Left ventricle myocardium superior (tissue), 1 donor: ENCODE measurements around the gene ETV6. TPM values are rescaled to one million over a fixed set of nuclear protein-coding genes. Genes with fewer than 3 reads are reported as not detected.
A peak's percentile ranks its signal among the peaks of the same experiment; 100 is the strongest.

Source experiments
- ATAC-seq: fragments of 200-7000 bp; cut with Tn5 transposase; one replicate; pipeline ENCODE4 v1.9.1; 2020; ENCODE audit warnings: mild to moderate bottlenecking, moderate library complexity
- DNase-seq: peaks from one replicate; pipeline ENCODE4 v3.0.0-alpha.2; 2020
- intact Hi-C: fragments of 100-400 bp; cut with micrococcal nuclease; formaldehyde crosslinking; loops from one replicate; pipeline ENCODE4 v1.11.0; 2022
- total RNA-seq: library from RNA; stranded (reverse); fragmentation: NEBNext Ultra II Directional; extraction: Animal tissue kit (Norgen Biotek cat#: 25700); gene quantifications from one replicate; pipeline ENCODE4 v1.2.1, GENCODE V29; 2021
- donor health status: DM: no; HTN: yes; CAD: no; lungs with severe emphysema.

The ETV6 gene
- total RNA-seq, 1 donor from 2014 or later = 14.7 TPM

DNA sequence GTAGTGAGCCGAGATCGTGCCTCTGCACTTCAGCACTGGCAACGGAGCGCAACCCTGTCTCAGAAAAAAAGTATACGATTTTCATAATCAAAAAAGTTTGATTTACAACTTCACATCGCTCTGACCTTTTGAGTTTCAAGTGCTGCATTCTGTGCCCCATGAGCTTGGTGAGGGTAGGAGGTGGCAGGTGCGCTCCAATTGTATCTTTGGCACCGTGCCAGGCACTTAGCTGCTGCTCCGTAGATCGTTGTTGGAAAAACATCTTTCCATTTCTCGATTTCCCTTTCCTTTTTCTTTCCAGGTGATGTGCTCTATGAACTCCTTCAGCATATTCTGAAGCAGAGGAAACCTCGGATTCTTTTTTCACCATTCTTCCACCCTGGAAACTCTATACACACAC is 203.7 kb downstream of the ETV6 start:
- DNase-seq = no peak
- intact Hi-C loops = no loop called here
- no peak for ATAC-seq

- ATAC-seq (no peak), DNase-seq (no peak)
- intact Hi-C loops = no loop called here
Measured at GRCh38 chr12:11854011-11854499, 204.6 kb downstream of the ETV6 start.

GRCh38 chr12:11855983-11856374 is 206.5 kb downstream of the ETV6 start:
- ATAC-seq (peak; percentile 51), DNase-seq (no peak)
- intact Hi-C loops = no loop called here

DNA sequence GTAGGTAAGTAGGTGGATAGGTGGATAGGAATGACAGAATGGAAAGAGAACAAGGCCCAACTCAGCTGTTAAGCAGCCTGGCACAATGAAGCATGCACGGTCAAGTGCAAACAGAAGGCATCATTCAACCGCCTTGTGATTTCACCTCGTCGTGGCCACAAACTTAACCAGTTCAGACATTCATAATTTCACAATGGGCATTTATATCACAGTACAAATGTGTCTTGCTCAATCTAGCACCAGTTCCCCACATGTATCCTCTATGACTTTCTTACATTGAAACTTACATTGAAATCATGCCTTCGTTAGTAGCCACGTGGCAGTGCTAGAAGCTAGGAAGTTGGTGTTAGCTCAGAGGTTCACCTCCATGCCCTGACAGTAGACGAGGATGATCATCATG is 207.5 kb downstream of the ETV6 start:
- ATAC-seq = no peak
- intact Hi-C loops = no loop called here
- DNase-seq = no peak

DNA sequence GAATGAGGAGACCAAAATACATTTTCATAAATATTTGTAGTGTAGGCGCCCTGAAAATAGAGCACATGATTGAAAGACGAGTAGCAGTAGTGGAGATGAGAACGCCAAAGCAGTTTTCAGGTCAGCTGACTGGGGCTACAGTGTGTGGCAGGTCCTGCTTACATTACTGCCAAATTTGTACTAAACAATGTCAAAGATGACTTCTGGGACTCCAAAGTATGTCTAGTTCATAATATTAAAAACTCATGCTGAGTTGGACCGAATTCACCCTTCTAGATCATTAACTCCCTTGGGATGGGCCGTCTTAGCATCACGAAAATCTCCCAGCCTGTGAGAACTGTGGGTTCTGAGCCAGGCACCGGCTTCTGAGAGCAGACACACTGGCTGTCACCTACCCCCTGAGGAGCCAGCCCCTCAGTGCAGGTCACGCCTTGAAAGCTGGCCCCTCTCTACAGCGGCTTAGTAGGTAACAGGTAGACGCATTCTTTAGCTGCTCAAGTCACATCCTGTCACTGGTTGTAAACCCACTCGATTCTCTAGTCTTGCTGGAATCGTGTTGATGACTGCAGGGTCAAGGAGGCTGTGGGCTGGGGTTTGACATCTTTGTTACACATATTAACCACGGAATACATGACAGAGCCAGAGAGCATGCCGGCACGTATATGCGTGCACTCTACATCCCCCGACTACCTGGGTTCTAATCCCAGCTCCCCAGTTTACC is 210.4 kb downstream of the ETV6 start:
- peak; percentile 12 for ATAC-seq
- no peak for DNase-seq
- intact Hi-C loops = no loop called here

- ATAC-seq (peak; percentile 52), DNase-seq (peak; percentile 42)
- intact Hi-C loops = no loop called here
Measured at GRCh38 chr12:11861155-11861863, 211.8 kb downstream of the ETV6 start.

- intact Hi-C loops = no loop called here
- ATAC-seq (peak; percentile 46), DNase-seq (no peak)
Measured at GRCh38 chr12:11861864-11862600, 212.6 kb downstream of the ETV6 start.

- DNase-seq = no peak
- intact Hi-C loops = no loop called here
Measured at GRCh38 chr12:11862798-11863197, 213.3 kb downstream of the ETV6 start.

DNA sequence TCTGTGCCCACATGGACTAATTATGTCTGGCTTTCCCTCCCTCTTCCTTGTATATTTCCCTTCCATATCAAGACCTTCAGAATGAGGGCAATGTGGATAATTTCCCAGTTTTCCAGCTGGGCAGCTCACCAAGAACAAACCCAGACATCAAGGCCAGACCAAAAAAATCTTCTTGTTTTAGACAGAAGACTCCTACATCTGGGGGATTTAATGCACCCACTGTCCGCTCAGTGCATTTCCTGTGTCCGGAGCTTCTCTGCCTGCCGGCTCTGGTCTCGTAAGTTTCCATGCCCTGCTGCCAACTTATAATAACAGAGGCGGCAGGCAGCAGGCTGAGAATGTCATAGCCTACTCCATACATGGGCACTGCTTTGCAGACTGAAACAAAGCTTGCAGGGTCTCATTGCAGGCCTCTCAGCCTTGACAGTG is 214.0 kb downstream of the ETV6 start:
- intact Hi-C loops = no loop called here
- peak; percentile 59 for DNase-seq
- peak; percentile 88 for ATAC-seq

More at GRCh38 chr12:11862798-11863197, 213.3 kb downstream of the ETV6 start:
- peak; percentile 73 for ATAC-seq

GRCh38 chr12:11863988-11864387 is 214.5 kb downstream of the ETV6 start:
- intact Hi-C loops = no loop called here
- DNase-seq = no peak

GRCh38 chr12:11865824-11866223 is 216.3 kb downstream of the ETV6 start:
- ATAC-seq = no peak
- intact Hi-C loops = no loop called here
- DNase-seq = no peak

More at GRCh38 chr12:11863988-11864387, 214.5 kb downstream of the ETV6 start:
- ATAC-seq = peak; percentile 69

- ATAC-seq = no peak
- intact Hi-C loops = no loop called here
- DNase-seq = no peak
Measured at GRCh38 chr12:11868027-11868426, 218.6 kb downstream of the ETV6 start.

DNA sequence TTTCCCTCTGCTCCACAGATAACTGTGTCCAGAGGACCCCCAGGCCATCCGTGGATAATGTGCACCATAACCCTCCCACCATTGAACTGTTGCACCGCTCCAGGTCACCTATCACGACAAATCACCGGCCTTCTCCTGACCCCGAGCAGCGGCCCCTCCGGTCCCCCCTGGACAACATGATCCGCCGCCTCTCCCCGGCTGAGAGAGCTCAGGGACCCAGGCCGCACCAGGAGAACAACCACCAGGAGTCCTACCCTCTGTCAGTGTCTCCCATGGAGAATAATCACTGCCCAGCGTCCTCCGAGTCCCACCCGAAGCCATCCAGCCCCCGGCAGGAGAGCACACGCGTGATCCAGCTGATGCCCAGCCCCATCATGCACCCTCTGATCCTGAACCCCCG is 219.9 kb downstream of the ETV6 start:
- no peak for DNase-seq
- intact Hi-C loops = no loop called here
- no peak for ATAC-seq

- no peak for ATAC-seq
- intact Hi-C loops = no loop called here
- DNase-seq = no peak
Measured at GRCh38 chr12:11870041-11870451, 220.6 kb downstream of the ETV6 start.

DNA sequence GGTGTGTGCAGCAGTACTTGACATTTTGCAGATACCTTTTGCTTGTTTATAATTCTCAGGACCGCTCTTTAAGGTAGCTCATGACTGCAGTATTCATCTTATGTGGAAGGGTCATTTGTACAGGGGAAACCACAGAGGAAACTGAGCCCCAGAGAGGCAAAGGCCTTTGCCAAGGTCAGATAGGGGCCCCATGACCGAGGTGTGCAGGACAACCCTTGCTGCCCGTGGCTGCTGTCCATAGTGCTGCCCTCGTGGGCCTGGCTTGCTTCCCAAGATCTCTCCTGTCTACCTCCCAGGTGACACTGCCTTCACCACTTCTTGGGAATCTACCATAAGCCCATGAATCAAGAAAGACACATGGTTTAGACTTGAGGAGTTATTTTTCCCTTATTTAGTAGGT is 222.6 kb downstream of the ETV6 start:
- ATAC-seq (peak; percentile 30), DNase-seq (no peak)
- intact Hi-C loops = no loop called here

DNA sequence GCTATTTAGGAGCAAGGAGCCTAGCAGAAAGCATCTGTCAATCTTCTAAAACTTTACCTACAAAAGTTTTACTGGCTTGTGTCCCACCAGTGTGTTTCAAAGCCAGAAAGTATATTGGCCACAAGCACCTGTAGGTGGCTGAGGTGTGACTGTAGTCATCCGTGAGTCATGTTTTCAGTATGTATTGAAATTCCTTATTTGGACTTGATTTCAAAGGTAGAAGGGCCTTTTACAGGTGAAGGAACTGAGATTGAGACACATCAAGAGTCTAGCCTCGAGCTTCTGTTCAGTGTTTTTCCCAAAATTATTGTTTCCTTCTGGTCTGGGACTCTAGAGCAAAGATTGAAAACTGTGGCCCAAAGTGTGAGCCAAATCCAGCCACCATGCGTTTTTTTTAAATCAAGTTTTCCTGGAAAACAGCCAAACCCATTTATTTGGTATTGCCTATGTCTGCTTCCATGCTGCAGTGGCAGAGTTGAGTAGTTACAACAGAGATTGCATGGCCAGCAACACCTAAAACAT is 226.0 kb downstream of the ETV6 start:
- ATAC-seq = no peak
- intact Hi-C loops = no loop called here

GRCh38 chr12:11876307-11876706 is 226.8 kb downstream of the ETV6 start:
- ATAC-seq (no peak), DNase-seq (no peak)
- intact Hi-C loops = no loop called here

More for the DNA sequence above, 226.0 kb downstream of the ETV6 start:
- no peak for DNase-seq

- DNase-seq (no peak), ATAC-seq (peak; percentile 11)
- intact Hi-C loops = no loop called here
Measured at GRCh38 chr12:11877102-11877826, 227.8 kb downstream of the ETV6 start.
